Measurements from ENCODE around the gene AK3.

DNA sequence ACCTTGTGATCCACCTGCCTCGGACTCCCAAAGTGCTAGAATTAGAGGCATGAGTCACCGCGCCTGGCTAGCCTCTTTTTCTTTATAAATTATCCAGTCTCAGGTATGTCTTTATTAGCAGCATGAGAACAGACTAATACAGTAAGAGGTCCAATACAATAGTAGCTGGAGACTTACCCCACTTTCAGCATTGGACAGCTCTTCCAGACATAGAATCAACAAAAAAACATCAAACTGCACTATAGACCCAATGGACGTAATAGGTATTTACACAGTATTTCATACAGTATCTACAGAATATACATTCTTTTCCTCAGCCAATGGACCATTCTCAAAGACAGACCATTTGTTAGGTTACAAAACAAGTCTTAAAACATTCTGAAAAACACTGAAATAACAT is 45.6 kb upstream of the AK3 start:
- TF ChIP-seq, protein P1, sequence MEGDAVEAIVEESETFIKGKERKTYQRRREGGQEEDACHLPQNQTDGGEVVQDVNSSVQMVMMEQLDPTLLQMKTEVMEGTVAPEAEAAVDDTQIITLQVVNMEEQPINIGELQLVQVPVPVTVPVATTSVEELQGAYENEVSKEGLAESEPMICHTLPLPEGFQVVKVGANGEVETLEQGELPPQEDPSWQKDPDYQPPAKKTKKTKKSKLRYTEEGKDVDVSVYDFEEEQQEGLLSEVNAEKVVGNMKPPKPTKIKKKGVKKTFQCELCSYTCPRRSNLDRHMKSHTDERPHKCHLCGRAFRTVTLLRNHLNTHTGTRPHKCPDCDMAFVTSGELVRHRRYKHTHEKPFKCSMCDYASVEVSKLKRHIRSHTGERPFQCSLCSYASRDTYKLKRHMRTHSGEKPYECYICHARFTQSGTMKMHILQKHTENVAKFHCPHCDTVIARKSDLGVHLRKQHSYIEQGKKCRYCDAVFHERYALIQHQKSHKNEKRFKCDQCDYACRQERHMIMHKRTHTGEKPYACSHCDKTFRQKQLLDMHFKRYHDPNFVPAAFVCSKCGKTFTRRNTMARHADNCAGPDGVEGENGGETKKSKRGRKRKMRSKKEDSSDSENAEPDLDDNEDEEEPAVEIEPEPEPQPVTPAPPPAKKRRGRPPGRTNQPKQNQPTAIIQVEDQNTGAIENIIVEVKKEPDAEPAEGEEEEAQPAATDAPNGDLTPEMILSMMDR (IDR thresholded peaks at IDR 0.05): no peak
- TF ChIP-seq POLR2A (IDR thresholded peaks at IDR 0.05) (no peak), POLR2AphosphoS5 (IDR thresholded peaks at IDR 0.05) (no peak)

Measured in breast epithelium (tissue), 3 donors.